HG02763 (cell line): ENCODE data around the gene INAFM1.

Source experiments
- ATAC-seq: cut with Tn5 transposase; IDR thresholded peaks from one replicate; pipeline ENCODE4 v1.9.1; 2021; ENCODE audit warnings: mild to moderate bottlenecking, moderate library complexity; ENCODE audit not compliant: unreplicated experiment

INAFM1 gene

DNA sequence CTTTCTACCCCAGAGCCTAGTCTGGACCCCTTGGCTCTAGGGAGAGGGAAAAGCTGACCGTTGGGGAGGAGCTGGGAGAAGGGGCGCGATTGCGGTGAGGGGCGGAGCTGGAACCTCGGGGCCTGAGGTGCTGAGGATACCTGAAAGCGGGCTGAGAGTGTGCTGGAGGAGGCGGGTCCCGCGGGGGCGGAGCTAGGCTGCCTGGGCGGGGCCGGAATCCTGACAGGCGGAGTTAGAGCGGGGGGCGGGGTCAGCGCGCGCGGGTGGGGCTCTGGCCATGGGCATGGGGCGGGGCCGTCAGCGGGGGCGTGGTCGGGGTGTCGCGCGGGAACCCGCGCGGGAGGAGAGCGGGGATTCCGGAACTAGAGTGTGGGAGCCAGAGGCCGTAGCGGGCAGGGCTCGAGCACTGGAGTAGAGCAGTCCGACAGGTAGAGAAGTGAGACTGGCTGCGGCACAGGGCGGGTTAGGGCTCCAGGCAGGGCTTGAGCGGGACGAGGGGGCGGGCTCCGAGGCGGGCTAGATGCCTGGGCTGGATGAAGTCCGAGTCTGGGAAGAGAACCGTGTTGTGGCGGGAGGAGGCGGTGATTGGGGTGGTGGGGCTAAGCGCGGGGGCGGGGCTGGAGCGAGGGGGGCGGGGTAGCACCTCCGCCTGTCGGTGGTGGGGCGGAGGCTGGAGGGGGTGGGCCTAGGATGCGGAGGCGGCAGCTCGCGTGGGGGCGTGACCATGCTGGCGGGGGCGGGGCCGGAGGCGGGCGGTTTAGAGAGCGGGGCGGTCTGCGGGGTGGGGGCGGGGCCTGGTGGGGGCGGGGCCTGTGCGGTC is at the start of gene INAFM1:
INAFM1 (plus strand) TSS at position 815 of the 820 bp plus-strand sequence. CDS start 35 bp downstream, outside the sequence.
- peak; percentile 53 for ATAC-seq

DNA sequence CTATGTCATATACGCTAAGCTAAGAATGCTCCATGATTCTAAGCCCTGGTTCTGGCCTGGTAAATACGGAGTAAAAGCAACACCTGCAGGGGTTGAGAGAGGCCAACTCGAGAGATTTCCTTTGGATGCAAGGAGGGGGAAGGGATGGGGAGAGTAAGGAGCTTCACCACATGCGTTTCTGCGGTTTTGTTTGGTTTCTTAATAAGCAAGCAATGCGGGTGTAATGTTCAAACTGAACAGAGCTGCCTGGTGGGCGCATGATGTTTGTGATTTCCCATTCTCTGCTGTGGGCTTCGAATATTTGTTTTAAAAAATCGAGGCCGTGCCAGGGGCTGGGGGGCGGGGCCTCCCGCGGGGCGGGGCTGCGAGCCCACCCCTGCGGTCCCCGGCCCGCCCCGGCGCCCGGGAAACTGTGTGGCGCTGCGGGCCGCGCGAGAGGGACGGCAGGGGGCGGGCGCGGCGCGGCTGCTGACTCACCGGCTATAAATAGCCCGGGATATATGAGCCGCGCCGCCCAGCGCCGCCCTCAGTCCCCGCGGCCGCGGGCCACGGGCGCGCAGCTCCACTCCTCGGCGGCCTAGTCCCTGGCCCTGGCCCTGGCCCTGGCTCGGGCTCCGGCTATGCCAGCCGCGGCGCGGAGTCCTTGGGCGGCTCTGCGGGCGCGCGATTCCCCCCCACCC is 48.8 kb upstream of the INAFM1 start:
- ATAC-seq, result peak; percentile 36

GRCh38 chr19:47226426-47227351 is 48.0 kb upstream of the INAFM1 start:
- ATAC-seq, result peak; percentile 9

GRCh38 chr19:47227352-47228167 is 47.1 kb upstream of the INAFM1 start:
- no peak for ATAC-seq

- no peak for ATAC-seq
These were observed 46.3 kb upstream of the INAFM1 start for GRCh38 chr19:47228168-47228936.

GRCh38 chr19:47228937-47229675 is 45.6 kb upstream of the INAFM1 start:
- ATAC-seq, result no peak

- no peak for ATAC-seq
These were observed 45.0 kb upstream of the INAFM1 start for GRCh38 chr19:47229676-47230053.

- ATAC-seq, result peak; percentile 17
These were observed 44.4 kb upstream of the INAFM1 start for GRCh38 chr19:47230054-47230920.

- no peak for ATAC-seq
These were observed 43.8 kb upstream of the INAFM1 start, which contains the start of gene BBC3 for GRCh38 chr19:47230921-47231214. Gene BBC3 (minus strand): TSS chr19:47231199. CDS start chr19:47228431, 2,768 bp downstream.

GRCh38 chr19:47231215-47232054 is 43.2 kb upstream of the INAFM1 start:
- peak; percentile 33 for ATAC-seq

DNA sequence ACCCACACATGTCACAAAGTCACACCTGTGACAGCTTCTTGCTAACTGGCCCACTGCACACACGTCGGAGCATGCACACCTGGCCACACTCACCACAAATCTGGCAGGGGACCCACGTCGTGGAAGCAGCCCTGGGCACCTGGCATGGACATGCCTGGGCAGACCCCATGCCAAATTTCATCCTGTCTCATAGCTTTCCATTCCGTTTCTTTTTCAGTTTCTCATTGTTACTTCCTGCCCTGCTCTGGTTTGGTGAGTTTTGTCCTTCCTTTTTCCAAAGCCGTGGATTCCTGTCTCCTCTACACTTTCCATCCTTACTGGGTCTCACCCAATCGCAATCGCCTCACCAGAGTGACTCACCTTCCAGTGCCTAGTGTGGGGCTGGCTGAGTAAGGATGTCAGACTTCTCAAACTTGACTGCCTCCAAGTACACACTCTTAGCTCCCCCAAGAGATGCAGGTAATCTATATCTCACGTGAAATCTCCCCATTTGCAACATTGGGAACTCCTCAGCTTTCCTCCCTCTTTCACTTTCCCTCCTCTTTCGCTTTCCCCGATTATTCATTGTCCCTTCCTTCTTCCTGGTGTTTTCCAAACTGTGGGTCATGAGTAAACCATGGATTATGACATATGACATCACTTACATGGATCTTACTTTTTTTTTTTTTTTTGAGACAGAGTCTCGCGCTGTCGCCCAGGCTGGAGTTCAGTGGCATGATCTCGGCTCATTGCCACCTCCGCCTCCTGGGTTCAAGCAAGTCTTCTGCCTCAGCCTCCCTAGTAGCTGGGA is 42.1 kb upstream of the INAFM1 start:
- ATAC-seq, result no peak

DNA sequence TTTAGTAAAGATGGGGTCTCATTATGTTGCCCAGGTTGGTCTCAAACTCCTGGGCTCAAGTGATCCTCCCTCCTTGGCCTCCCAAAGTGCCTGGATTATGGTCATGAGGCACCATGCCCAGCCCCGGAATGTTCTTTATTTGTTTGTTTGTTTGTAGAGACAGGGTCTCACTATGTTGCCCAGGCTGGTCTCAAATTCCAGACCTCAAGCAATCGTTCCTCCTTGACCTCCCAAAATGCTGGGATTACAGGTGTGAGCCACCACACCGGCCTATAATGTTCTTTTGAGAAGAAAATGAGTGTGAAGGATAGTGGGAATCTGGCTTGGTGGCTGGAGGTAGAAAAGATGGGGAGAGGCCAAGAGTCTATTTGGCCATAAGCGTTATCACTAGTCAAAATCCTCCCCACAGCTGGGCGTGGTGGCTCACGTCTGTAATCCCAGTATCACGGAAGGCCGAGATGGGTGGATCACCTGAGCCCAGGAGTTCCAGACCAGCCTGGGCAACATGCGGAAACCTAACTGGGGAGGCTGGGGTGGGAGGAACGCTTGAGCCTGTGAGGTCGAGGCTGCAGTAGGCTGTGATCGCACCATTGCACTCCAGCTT is 38.5 kb upstream of the INAFM1 start:
- no peak for ATAC-seq

DNA sequence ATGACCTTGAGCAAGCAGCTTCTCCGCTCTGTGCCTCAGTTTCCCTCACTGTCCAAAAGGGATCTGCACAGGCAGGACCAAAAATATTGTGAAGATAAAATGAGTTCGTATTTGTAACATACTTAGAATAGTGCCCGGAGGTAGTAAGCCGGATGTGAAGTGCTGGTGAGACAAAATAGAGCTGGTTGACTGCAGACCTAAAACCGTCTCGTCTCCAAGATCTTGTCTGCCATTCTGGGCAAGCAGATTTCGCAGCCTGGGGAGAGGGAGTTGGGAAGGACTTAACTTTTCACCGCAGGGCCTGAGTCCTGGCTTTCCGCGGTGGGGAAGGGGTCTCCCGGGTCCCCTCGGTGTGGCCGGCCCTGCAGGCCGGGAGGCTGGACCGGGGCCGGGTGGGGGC is 35.5 kb upstream of the INAFM1 start:
- ATAC-seq, result no peak

DNA sequence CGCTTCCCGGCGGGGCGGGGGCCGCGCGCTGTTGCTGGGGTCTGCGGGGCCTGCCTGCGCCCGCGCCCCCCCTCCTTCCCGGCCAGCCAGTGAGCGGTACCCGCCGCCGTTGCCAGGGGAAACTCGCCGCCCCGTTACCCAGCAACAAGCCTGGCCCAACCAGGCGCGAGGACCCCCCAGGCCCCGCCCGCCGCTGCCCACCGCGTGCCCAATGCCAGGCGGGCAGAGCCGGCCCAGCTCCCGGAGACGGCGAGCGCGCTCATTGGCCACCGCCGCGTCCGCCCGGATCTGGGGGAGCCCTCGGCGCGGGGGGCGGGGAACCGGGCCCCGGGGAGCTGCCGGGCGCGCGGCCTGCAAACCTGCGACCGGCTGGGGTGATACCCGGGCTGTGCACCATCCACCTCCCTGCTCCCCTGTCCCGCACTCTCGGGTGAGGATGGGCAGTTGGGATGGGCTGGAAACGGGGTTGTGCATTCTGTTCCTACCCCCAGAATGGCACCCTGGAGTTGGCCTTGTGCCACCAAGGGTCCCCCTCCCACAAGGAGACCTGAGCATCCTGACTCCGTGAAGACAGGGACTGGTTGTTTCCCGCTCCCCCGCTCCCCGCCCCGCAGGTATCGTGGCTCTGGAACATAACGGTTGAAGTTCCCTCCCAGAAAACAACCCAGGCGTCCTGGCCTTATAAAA is 34.9 kb upstream of the INAFM1 start:
- no peak for ATAC-seq

DNA sequence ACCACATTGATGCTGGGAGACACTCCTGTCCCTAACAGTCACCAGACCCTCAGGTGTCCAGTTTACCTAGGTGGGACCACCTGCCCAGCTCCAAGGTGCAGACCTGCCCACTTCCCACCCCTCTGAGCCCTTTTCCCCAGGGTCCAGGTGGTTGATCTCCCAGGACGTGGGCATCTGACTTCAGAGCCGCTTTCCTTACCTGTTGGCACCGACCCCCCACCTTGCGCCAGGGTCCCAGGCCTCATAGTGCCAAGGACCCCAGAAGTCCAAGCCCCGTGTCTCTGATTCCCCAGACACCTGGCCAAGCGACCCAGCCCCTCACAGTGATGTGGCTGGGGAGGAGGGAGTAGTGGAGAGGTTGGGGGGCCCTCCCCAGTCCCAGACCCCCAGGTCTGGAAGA is 34.1 kb upstream of the INAFM1 start:
- ATAC-seq, result no peak
